PFSK-1 (cell line): ENCODE measurements around the gene ALKBH2. TPM values are rescaled to one million over a fixed set of nuclear protein-coding genes. Genes with fewer than 3 reads are reported as not detected.
A peak's percentile ranks its signal among the peaks of the same experiment; 100 is the strongest.

Experiments
- FOXP2 ChIP-seq: optimal IDR thresholded peaks from 2 replicates; pipeline ENCODE3; 2011; ENCODE audit warnings: borderline replicate concordance, control low read depth, inconsistent platforms; ENCODE audit not compliant: insufficient read depth; ENCODE audit errors: extremely low read length, extremely low read depth
- POLR2AphosphoS5 ChIP-seq: IDR thresholded peaks from 2 replicates; pipeline ENCODE4 v1.6.1; 2012; ENCODE audit warnings: low read depth, mild to moderate bottlenecking, control low read depth, low read length, moderate library complexity
- SIN3A ChIP-seq: IDR thresholded peaks from 2 replicates; pipeline ENCODE4 v1.6.1; 2012; ENCODE audit warnings: mild to moderate bottlenecking, low read length, moderate library complexity, borderline replicate concordance; ENCODE audit not compliant: insufficient read depth
- TAF1 ChIP-seq: IDR thresholded peaks from 2 replicates; pipeline ENCODE4 v1.6.1; 2012; ENCODE audit warnings: low read length, control low read depth, borderline replicate concordance; ENCODE audit not compliant: insufficient read depth
- polyA plus RNA-seq: library from polyadenylated mRNA; unstranded; fragments of >200 nt; gene quantifications from one replicate; pipeline ENCODE4 v1.2.1, GENCODE V29; 2012; ENCODE audit warnings: low read depth, missing spikeins; ENCODE audit not compliant: insufficient read length
- TF ChIP-seq, protein P1 (sequence below), 2 experiments: IDR thresholded peaks; 2 replicates each; pipeline versions ENCODE4 v1.6.1 to v1.8.0; 2011 to 2012; ENCODE audit warnings: low read depth in 2 of 2, low read length in 2 of 2, control low read depth in 1 of 2, inconsistent platforms in 1 of 2, mild to moderate bottlenecking in 1 of 2, moderate library complexity in 1 of 2; ENCODE audit not compliant: insufficient read depth in 1 of 2

ALKBH2 gene
- polyA plus RNA-seq, result 53.9 TPM

DNA sequence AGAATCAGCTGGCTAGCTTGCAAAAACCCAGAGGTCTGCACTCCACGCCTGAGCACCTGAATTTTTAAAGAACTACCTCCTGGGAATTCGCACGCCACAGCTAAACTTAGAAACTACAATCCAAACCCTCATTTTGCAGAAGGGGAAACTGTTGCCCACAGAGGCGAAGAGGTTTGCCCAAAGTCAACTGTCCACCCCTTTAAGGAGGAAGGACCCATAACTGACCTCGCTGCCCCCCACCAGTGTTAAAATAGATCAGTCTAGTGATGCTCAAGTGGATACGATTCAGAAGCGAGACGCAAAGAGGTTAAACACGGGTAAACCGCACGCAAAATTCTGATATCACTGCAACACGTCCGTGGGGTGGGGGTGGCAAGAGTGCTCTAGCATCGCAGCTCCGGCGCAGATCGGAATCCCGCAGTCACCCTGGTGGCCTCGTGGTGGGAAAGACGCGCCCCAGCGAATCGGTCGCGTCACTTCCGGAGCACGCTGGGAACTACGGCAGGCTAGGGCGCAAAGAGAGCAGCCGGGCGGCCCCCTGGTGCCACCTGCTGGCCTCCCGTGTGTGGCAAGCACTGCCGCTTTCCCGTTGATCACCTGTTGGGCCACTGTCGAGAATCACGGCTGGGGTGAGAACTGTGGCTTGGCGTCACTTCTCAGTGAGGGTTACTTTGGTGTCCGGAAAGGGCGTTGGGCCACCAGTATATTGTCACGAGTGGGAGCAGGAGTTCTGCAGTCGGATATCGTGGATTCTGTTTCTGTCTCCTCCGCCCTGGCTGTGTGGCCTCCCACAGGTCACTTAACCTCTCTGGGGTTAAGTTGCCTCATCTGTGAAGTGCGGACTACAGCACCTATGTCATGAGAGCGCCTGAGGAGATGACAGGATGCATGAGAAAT is at the start of gene ALKBH2:
Gene ALKBH2 (minus strand): TSS at position 451 of the 897 bp plus-strand sequence. CDS start 686 bp downstream, outside the sequence.
- peak; percentile 70; the same call in 1 of the 2 replicates for TF ChIP-seq TAF1
- peak; percentile 77; the same call in 1 of the 2 replicates for TF ChIP-seq SIN3A
- TF ChIP-seq, protein P1, sequence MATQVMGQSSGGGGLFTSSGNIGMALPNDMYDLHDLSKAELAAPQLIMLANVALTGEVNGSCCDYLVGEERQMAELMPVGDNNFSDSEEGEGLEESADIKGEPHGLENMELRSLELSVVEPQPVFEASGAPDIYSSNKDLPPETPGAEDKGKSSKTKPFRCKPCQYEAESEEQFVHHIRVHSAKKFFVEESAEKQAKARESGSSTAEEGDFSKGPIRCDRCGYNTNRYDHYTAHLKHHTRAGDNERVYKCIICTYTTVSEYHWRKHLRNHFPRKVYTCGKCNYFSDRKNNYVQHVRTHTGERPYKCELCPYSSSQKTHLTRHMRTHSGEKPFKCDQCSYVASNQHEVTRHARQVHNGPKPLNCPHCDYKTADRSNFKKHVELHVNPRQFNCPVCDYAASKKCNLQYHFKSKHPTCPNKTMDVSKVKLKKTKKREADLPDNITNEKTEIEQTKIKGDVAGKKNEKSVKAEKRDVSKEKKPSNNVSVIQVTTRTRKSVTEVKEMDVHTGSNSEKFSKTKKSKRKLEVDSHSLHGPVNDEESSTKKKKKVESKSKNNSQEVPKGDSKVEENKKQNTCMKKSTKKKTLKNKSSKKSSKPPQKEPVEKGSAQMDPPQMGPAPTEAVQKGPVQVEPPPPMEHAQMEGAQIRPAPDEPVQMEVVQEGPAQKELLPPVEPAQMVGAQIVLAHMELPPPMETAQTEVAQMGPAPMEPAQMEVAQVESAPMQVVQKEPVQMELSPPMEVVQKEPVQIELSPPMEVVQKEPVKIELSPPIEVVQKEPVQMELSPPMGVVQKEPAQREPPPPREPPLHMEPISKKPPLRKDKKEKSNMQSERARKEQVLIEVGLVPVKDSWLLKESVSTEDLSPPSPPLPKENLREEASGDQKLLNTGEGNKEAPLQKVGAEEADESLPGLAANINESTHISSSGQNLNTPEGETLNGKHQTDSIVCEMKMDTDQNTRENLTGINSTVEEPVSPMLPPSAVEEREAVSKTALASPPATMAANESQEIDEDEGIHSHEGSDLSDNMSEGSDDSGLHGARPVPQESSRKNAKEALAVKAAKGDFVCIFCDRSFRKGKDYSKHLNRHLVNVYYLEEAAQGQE (IDR thresholded peaks at IDR 0.05; ENCODE audit: insufficient read depth in 1 of 2, low read depth in 2 of 2, low read length in 2 of 2), result peak in 1 of 2 experiments; percentile 73; a peak in 2 of 4 replicates
- peak; percentile 88 for TF ChIP-seq FOXP2
- TF ChIP-seq POLR2AphosphoS5, result peak; percentile 80

DNA sequence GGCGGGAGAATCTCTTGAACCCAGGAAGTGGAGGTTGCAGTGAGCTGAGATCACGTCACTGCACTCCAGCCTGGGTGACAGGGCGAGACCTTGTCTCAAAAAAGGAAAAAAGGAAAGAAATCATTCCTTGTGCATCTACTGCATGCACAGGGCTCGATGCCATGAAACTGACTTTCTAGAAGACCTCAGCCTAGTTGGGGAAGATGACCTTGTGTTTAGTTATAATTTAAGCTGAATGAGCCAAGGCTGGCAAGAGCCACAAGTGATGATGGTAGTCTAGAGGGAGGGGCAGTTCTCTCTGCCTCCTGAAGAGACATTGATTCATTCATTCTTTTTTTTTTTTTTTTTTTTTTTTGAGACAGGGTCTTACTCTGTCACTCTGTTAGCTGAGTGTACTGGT is 47.3 kb upstream of the ALKBH2 start:
- no peak for TF ChIP-seq FOXP2

DNA sequence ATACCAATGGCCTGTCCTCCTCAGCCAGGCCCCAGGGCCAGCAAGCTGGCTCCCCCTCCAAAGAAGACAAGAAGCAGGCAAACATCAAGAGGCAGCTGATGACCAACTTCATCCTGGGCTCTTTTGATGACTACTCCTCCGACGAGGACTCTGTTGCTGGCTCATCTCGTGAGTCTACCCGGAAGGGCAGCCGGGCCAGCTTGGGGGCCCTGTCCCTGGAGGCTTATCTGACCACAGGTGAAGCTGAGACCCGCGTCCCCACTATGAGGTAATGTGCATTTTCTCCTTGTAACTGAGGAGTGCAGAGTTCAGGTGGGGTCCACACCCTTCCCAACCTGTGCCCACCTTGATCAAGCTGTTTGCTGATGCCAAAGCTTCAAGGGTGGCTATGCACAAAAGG is 46.5 kb upstream of the ALKBH2 start:
- TF ChIP-seq SIN3A (no peak), POLR2AphosphoS5 (no peak), FOXP2 (no peak), TAF1 (no peak)
- TF ChIP-seq, protein P1 (IDR thresholded peaks at IDR 0.05; ENCODE audit: insufficient read depth in 1 of 2, low read depth in 2 of 2, low read length in 2 of 2), result no peak

DNA sequence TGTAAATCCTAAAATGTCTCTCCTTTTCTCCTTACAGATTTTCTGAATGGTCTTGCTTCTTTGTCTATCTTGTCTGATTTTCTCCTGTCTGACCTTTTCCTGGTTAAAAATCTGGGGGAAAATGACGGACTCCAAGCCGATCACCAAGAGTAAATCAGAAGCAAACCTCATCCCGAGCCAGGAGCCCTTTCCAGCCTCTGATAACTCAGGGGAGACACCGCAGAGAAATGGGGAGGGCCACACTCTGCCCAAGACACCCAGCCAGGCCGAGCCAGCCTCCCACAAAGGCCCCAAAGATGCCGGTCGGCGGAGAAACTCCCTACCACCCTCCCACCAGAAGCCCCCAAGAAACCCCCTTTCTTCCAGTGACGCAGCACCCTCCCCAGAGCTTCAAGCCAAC is 46.1 kb upstream of the ALKBH2 start:
- TF ChIP-seq TAF1 (no peak), FOXP2 (no peak), POLR2AphosphoS5 (no peak)

DNA sequence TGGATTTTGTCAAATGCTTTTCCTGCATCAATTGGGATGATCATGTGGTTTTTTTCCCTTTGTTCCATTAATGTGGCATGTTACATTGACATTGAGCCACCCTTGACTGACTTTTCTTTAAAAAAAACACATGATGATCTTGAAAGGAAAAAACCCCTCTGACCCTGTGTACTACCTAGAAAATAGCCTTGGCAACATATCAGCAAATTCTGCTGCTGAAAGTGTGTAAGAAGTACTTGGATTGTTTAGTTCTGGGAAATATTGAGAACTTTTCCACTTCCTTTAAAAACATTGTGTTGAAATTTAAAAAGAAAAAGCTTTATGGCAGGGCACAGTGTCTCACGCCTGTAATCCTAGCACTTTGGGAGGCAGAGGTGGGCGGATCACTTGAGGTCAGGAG is 43.8 kb upstream of the ALKBH2 start:
- TF ChIP-seq TAF1, result no peak
- TF ChIP-seq, protein P1 (IDR thresholded peaks at IDR 0.05; ENCODE audit: insufficient read depth in 1 of 2, low read depth in 2 of 2, low read length in 2 of 2), result no peak
- TF ChIP-seq SIN3A, result no peak
- TF ChIP-seq FOXP2, result no peak
- no peak for TF ChIP-seq POLR2AphosphoS5
